OCI-M1 (cell line): ENCODE measurements around the gene EXT2.

ENCODE experiments used
- DNase-seq: peaks from one replicate; lab custom pipeline; 2025; lab: John Stamatoyannopoulos, UW

EXT2 gene

DNA sequence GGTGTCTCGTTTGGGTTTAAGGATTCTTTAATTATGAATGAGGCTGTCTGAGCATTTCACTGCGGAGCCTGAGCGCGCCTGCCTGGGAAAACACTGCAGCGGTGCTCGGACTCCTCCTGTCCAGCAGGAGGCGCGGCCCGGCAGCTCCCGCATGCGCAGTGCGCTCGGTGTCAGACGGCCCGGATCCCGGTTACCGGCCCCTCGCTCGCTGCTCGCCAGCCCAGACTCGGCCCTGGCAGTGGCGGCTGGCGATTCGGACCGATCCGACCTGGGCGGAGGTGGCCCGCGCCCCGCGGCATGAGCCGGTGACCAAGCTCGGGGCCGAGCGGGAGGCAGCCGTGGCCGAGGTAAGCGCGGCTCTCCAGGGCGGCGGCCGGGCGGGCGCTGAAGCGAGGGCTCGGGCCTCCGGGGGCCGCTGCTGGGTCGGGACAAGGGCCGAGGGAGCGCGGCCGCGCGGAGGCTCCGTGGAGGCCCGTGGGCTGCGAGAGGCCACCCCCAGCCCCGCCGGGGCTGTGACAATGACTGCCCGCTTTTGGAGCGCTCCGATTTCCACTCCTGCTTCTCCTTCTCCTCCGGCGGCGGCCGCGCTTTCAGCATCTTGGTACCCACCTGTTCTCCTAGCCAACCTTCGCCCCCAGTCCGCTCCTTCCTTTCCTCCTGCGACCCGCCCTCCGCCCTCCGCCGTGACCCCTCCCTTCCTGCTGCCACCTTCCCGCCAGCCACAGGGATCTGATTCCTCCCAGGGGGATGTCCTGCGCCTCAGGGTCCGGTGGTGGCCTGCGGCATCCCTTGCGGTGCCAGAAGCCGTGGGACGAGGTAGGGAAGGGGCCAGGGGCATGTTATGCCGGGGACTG is at the start of gene EXT2:
Gene EXT2, plus strand, starts transcription at position 173 of the 854 bp plus-strand sequence. CDS start 12,035 bp downstream, outside the sequence.
- DNase-seq, result peak; percentile 88

DNA sequence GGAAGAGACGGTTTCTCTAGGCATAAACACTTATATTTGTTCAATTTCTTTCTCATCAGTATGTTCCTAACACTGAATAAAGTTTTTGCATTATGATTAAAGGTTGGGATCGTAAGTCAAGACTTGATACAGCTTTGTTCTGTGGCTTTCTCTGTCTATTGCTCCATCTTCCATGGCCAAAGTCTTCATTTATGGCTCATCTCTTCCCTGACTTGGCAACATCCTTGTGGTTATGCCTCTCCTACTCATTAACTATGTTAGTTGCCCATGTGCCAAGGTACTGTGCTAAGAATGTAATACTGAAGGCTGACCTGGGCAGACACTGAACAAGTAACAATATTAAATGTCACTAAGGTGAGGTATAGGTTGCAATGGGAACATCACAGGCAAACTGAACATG is 49.3 kb upstream of the EXT2 start:
- DNase-seq, result no peak

DNA sequence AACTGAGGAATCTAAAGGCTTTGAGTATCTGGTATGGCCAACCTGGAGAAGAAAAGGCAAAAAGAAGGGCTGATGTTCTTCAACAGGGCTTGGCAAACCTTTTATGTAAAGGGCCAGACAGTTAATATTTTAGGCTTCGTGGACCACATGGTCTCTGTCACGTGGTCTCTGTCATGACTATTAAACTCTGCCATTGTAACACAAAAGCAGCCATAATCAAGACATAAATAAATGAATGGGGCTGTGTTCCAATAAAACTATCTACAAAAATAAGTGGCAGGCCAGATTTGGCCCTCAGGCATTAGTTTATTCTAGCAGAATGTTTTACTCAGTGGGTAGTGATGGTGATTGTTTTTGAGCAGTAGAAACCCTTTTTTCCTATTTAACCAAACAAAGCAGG is 48.2 kb upstream of the EXT2 start:
- no peak for DNase-seq

DNA sequence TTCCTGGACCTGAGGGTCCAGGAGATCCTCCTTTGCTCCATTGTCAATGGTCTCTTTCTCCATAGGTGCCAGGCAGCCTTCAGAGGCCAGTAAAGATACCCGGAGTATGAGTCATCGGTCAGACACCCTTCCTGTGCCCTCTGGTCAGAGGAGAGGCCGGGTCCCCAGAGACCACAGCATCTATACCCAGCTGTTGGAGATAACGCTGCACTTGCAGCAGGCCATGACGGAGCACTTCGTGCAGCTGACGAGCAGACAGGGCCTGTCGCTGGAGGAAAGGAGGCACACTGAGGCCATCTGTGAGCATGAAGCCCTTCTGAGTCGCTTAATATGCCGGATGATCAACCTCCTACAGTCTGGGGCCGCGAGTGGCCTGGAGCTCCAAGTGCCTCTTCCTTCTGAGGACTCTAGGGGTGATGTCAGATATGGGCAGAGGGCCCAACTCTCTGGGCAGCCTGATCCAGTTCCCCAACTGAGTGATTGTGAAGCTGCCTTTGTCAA is 47.5 kb upstream of the EXT2 start, which contains the start of gene ACCSL:
Gene ACCSL, plus strand, starts transcription at position 51 of the 501 bp plus-strand sequence. Its CDS starts 56 bp downstream, at position 107.
- no peak for DNase-seq

DNA sequence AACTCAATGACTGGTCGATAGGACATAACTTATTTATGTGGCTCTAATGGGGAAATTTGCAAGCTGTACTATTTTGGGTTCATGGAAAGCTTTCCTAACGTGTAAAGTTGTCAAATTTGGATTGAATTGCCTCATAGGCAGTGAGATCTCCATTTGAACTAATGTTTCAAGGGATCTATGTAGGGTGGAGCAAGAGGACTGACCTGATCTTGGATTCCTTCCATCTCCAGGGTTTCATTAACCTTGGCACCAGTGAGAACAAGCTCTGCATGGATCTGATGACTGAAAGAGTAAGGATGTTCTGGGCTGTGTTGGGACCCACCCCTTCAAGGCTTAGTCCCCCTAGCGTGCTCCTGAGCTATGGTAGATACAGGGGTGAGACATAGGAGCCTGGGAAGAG is 45.6 kb upstream of the EXT2 start:
- DNase-seq, result no peak

DNA sequence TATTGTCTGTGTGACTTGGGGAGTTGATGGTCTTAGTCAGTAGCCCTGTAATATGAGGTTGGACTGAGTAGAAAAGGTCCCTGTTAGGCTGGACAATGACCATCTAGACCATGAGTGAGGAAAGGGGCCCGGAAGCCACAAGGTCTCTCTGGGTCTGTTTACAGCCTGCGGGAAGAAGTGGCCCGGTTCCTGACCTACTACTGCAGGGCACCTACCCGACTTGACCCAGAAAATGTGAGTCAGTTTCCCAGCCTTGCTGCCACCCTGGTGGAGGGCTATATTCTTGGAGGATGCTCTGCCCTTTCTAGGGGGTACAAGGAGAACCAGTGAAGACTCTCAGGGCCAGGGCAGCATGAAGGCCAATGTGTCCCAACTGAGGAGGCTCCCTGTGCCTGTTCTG is 44.3 kb upstream of the EXT2 start:
- no peak for DNase-seq

DNA sequence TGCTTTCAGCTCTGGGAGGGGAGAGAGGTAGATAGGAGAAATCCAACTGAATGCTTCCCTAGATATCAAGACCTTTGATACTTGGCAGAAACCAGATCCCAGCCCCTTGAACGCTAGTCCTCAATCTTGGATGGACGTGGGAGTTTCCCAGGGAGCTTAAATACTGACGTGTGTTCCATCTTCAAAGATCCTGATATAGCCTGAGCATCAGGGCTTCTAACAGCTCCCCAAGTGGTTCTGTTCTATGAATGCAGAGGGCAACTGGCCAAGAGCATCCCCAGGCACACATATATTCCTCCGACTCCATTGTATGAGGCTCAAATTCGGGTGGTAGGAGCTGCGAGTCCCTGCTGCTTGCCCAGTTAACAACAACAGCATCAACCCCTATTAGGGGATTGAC is 38.1 kb upstream of the EXT2 start:
- DNase-seq, result no peak

DNA sequence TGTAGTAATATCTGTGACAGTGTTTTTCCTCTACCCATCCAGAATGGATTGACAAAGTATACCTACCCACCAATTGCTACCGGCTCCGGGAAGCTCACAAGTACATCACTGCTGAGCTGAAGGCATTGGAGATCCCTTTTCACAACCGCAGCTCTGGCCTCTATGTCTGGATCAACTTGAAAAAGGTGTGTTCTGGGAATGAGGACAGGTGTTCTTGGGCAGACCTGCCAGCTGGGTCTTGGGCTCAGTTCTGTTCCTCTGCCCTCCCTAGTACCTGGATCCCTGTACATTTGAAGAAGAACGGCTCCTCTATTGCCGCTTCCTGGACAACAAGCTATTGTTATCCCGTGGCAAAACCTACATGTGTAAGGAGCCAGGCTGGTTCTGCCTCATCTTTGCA is 37.2 kb upstream of the EXT2 start:
- no peak for DNase-seq

DNA sequence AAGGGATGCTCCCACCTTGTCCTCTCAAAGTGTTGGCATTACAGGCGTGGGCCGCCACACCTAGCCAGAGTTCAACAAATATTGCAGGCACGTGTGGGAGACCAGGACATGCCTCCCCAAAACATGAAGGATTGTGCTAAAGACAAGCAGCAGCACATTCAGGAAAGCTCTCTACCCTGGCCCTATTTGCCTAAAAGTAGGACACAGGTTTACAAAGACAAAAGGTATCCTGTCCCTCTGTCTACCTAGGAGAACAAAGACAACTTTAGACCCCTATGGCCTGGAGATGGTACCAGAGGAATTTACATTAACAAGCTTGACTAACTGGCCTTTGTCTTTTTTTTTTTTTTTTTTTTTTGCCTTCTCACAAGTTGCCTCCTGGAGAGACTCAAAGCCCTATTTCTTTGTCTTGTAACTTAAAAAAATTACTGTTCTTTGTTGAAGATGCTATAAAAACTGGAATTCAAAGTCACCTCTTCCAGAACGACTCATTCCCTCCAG is 30.3 kb upstream of the EXT2 start:
- no peak for DNase-seq

DNA sequence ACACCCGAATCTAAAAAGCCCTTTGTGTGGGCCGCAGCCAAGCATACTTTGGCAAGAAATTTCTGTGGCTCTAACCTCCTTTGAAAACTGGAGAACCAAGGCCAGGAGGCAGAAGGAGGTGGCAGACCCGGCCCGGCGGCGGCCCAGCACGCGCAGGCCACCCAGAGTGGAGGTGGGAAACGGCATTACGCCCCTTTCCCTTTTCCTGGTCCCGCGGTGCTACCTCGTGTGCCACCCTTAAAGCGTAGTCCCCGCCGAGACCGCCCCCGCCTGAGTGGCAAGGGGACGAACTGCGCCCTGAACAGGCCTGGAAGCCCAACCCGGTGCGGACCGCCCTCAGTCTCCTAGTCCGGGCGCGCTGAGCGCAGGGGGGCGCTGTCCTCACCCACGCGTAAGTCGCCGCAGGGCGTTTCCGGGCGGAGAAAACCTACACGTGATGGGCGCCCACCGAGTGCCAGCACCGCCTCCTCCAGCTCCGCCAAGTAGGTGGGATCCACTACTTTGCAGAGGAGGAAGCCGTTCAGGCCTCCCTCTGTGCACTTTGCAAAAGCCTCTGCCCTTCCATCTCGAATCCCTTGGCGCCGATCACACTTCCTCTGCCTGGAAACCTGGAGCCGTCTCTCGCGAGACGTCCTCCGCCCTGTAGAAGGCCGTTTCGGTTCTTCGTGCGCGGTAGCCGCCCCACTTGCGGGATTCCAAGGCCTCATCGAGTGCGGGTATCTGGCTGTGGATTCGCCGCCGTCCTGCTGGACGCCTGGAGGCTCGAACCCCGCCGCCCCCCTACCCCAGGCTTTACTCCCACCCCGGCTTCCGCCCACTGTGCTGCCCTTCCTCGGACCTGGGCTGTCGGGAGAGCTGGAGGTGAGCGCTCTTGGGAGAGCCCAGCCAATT is 29.4 kb upstream of the EXT2 start, which contains the start of gene ACCS:
Gene ACCS, plus strand, starts transcription at position 430 of the 891 bp plus-strand sequence. CDS start 1,358 bp downstream, outside the sequence.
- DNase-seq, result peak; percentile 96

DNA sequence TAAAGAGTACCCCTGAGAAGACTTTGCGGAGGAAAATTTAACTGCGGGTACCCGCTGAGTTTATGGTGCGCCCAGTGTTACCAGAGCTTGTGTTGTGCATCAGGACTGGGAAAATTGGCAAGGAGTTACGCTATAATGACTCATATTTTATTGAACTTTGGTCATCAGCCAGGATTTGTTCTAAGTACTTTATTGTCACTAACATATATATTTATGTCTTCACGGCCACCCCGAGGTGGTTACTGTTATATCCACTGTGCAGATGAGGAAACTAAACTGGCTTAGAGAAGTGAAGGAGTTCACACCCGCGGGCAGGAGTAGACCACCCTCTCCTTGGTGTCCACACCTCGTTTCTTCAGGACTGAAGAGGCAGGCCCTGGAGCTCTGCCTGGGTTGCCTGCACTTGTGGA is 28.7 kb upstream of the EXT2 start:
- DNase-seq, result peak; percentile 56

DNA sequence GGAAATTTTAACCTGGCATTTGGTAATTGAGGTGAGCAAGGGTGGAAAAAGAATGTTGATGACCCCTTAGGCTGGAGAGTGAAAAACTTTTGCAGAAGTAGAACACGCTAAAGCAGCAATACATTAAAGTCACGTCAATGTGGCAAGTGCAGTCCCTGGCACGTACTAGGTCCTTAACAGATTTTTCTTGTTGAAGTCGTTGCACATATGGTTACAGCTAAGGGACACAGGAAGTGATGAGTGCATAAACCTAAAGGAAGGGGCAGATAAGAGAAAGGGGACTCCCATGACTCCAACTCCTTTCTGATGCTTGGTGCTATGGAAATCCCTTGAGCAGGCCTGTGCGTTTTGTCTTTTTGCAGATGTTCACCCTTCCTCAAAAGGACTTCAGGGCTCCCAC is 28.2 kb upstream of the EXT2 start:
- DNase-seq, result peak; percentile 56

DNA sequence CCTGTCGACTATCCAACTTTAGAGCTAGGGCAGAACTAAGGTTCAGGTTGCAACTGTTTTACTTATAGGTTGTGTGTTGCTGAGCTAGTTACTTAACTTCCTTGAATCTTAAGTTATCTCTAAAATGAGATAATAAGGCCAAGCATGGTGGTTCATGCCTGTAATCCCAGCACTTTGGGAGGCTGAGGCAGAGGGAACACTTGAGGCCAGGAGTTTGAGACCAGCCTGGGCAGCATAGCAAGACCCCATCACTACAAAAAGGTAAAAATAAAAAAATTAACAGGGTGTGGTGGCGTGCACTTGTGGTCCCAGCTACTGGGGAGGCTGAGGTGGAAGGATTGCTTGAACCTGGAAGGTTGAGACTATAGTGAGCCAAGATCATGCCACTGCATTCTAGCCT is 27.3 kb upstream of the EXT2 start:
- DNase-seq, result no peak

DNA sequence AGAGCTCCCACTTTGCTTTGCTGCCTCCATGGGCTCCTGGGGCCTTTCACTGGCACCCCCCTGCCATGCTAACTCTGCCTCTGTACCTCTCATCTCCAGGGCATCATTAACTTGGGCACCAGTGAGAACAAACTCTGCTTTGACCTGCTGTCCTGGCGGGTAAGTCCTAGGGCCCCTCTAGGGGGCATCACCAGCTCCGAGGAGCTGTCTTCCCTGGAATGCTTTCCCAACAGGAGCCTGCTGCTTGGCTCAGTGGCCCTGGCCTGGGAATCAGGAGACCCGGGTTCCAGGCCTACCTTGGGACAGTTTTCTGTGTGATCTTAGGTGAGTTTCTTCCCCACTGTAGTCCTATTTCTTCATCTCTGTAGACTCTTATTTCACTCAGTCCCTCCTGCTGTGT is 24.3 kb upstream of the EXT2 start:
- no peak for DNase-seq

DNA sequence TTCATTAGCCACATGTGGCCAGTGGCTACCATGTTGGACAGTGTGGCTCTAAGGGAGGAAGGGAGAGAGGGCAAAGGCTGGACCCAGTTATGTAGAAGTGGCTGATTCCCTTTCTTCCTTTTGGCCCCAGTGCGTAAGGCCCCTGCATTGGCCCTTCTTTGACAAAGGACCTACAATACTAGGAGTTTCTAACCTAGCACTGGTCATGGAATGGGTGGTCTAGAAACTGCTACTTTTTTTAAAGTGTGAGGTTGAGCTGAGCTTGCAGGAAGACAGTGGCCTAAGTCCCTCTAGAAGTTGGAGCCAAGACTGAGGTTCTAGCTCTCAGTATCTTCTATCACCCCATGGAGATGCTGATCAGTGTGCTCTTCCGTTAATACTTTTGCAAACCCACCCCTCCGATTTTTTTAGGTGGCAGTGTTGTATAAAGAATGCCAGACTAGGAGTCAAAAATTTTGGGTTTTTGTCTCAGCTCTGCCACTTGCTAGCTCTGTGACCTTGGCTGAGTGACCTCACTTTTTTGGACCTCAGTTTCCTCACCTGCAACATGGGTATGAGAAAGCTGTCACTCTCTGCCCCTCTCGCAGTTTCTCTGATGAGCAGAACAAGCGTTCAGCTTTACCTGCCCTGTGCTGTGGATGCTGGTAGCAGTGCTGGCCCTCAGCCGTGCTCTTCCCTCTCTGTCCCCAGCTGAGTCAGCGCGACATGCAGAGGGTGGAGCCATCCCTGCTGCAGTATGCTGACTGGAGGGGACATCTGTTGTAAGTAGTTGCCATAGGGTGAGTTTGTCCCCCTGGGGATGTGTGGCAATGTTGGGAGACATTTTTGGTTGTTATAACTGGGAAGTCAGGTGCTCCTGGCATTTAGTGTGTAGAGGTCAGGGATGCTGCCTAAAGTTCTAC is 22.5 kb upstream of the EXT2 start:
- no peak for DNase-seq

DNA sequence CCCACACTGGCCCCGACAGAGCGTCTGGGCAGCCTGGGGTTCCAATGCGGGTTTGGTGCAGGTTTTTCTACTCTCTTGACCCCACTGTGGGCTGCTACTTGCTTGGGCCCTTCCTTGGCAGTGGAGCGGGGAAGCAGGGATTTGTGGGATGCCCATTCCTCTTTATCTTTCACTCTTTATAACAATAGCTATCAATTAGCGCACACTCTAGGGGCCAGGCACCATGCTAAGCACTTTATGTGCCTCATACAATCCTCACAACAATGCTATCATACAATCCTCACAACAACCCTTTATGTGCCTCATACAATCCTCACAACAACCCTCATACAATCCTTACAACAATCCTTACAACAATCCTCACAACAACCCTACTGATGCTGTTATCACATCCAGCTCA is 16.7 kb upstream of the EXT2 start:
- DNase-seq, result no peak

DNA sequence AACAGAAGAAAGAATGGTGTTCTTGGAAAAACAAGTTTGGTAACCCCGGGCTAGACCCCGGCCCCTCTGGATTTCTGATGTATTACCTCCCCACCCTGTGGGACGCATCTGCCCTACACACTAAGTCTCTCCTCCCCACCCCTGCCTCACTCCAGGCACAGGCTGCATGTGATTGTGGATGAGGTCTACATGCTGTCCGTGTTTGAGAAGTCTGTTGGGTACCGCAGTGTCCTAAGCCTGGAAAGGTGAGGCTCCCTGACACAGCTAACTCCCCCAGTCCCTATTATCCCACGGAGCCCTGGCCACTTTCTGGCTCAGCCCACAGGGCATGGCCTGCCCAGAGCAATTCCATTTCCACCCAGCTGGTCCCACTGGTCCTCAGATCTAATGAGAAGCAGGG is 16.1 kb upstream of the EXT2 start:
- DNase-seq, result no peak

DNA sequence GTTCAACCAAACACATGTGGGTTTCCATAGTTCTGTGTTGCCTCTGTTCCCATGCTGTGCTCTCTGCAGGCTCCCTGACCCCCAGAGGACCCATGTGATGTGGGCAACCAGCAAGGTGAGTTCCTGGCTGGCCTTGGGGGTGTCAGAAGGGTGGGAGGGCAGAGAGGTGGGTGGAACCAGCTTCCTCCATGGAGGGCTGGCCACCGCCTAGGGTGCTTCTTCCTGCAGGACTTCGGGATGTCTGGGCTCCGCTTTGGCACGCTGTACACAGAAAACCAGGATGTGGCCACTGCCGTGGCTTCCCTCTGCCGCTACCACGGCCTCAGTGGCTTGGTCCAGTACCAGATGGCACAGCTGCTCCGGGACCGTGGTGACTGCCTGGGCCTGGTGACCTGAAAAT is 14.5 kb upstream of the EXT2 start:
- DNase-seq, result no peak

DNA sequence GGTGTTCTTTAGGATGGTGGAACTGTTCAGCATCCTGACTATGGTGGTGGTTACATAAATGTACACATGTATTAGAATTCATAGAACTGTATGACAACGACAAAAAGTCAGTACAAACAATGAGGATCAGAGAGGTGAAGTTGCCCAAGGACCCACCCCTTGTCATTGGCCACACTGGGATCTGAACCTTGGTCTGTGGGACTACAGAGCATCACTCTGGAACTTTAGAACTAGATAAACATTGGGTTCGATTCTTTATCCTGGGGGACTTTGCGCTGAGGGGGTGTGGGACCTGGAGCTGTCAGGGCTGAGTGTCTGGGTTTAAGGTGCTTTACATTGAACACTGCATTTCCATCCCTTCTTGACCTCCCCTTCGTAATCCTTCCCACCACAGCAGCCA is 12.8 kb upstream of the EXT2 start:
- DNase-seq, result no peak

DNA sequence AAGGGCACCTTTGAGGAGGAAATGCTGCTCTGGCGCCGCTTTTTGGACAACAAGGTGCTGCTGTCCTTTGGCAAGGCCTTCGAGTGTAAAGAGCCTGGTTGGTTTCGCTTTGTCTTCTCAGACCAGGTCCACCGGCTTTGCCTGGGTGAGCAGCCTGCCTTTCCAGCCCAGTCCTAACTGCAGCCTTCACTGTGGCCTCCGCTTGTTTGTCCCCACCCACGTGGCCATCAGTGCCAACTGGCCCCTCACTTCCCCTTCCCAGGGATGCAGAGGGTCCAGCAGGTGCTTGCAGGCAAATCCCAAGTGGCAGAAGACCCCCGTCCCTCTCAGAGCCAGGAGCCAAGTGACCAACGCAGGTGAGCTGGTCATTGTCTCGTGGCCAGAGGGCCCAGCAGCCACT is 12.0 kb upstream of the EXT2 start:
- DNase-seq, result no peak

DNA sequence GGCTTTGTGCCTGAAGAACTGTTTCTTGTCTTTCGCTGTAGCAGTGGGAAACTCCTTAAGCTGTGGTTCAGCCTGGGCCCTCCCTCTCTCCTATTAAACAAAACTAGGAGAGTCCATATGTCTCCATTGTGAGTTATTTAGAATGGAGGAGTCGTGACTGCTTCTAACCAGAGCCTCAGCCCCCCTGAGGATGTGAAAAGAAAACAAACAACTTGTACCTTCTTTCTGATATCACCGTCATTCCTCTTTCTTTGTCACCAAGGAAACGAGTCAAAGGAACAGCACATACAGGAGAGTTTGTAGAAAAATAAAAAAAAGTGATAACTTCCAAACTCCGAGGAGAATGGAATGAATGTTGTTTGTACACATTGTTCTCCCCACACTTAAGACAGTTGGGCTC is 11.6 kb upstream of the EXT2 start:
- no peak for DNase-seq
